ENCODE data around the gene USB1.

Gene USB1

GRCh38 chr16:58019866-58020538 is 18.8 kb downstream of the USB1 start:
- no peak for DNase-seq (ENCODE audit: low read depth)

- no peak for DNase-seq (ENCODE audit: low read depth)
Observed at GRCh38 chr16:58020628-58021521, 19.7 kb downstream of the USB1 start.

- DNase-seq (ENCODE audit: low read depth): no peak
Observed at GRCh38 chr16:58021661-58022551, 20.7 kb downstream of the USB1 start.

- peak; percentile 38 for DNase-seq (ENCODE audit: low read depth)
Observed at GRCh38 chr16:58022601-58023371, 21.6 kb downstream of the USB1 start.

GRCh38 chr16:58024486-58025350 is 23.5 kb downstream of the USB1 start:
- DNase-seq (ENCODE audit: low read depth): no peak

GRCh38 chr16:58025351-58026138 is 24.3 kb downstream of the USB1 start, which contains the start of gene MMP15:
TSS of gene MMP15 (plus strand) at chr16:58025754. CDS start at chr16:58026351, 597 bp downstream.
- no peak for DNase-seq (ENCODE audit: low read depth)

- DNase-seq (ENCODE audit: low read depth): no peak
Observed at GRCh38 chr16:58026139-58026704, 25.0 kb downstream of the USB1 start.

GRCh38 chr16:58026705-58027160 is 25.5 kb downstream of the USB1 start:
- no peak for DNase-seq (ENCODE audit: low read depth)

- no peak for DNase-seq (ENCODE audit: low read depth)
Observed at GRCh38 chr16:58027161-58027915, 26.1 kb downstream of the USB1 start.

GRCh38 chr16:58027916-58028455 is 26.8 kb downstream of the USB1 start:
- no peak for DNase-seq (ENCODE audit: low read depth)

GRCh38 chr16:58028541-58029070 is 27.4 kb downstream of the USB1 start:
- DNase-seq (ENCODE audit: low read depth): no peak

GRCh38 chr16:58029410-58029809 is 28.2 kb downstream of the USB1 start:
- DNase-seq (ENCODE audit: low read depth): no peak

- DNase-seq (ENCODE audit: low read depth): no peak
Observed at GRCh38 chr16:58030136-58030840, 29.1 kb downstream of the USB1 start.

GRCh38 chr16:58031016-58031800 is 30.0 kb downstream of the USB1 start:
- DNase-seq (ENCODE audit: low read depth): no peak

- DNase-seq (ENCODE audit: low read depth): no peak
Observed at GRCh38 chr16:58032710-58033293, 31.6 kb downstream of the USB1 start.

- DNase-seq (ENCODE audit: low read depth): no peak
Observed at GRCh38 chr16:58034128-58034685, 33.0 kb downstream of the USB1 start.

All from fibroblast of the conjunctiva (primary cell).